HG03066 (cell line): ENCODE measurements around the gene TBC1D22A.
"Not testable (repeated sequence)": the region's sequence is repeated elsewhere in the genome, so short reads cannot be mapped to it uniquely, and the experiment has no call there.

Experiments
- ATAC-seq: cut with Tn5 transposase; IDR thresholded peaks from one replicate; pipeline ENCODE4 v1.9.1; 2021; ENCODE audit warnings: low read depth; ENCODE audit not compliant: unreplicated experiment

The TBC1D22A gene

DNA sequence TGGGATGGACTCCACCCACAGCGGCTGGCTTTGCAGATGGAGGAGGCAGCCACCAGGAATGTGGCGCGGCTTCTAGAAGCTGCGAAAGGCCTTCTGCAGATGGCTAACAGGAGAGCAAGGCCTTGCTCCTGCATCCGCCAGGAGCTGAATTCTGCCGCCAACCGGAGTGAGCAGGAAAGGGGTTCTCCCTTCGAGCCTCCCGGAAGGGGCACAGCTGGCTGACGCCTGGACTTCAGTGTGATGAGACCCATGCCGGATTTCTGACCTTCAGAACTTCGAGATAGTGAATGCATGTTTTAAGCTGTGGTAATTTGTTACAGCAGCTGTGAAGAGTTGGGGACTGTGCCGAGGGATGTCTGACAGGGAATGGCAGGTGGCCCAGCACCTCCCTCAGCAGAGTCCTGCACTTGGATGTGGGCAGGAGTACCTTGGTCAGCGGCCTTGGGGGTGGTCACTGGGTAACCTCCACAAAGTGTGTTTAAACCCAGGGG, 7.7 kb downstream of the TBC1D22A start:
- ATAC-seq, result no peak

DNA sequence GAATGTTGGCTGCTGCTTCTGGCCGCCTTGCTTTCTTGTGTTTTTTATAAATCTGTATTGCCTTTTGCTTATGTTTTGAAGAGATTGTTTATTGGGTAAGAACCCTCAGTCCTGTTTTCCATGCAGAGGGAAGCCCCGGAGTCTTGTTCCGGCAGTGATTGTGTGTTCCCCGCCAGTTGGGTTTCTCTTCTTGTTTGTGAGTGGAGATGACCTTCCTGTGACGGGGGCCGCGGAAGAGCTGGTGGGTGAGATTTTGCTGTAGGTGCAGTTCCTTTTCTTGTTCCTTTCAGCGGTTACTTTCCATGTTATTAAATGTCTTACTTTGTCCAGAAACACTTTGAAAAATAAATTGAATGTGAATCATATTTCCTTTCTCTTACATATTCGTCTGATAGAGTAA, 8.3 kb downstream of the TBC1D22A start:
- ATAC-seq, result no peak

DNA sequence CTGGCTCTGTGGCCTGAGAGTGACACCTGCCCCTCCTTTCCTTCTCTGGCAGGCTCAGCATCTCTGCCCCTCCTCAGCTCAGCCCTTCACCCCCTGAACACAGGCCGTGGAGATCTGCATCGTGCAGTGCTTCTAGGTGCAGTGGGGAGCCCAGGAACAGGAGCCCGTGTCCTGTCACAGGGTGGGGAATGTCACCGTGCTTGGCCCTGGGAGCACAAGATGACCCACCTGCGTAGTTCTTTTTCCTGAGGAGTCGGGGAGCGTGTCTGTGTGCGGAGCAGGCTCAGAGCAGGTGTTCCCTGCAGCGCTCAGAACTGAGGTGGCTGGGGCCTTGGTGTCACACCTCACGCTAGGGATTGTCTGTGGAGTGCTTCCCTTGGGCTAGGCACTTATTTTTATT, 10.6 kb downstream of the TBC1D22A start:
- ATAC-seq, result no peak

DNA sequence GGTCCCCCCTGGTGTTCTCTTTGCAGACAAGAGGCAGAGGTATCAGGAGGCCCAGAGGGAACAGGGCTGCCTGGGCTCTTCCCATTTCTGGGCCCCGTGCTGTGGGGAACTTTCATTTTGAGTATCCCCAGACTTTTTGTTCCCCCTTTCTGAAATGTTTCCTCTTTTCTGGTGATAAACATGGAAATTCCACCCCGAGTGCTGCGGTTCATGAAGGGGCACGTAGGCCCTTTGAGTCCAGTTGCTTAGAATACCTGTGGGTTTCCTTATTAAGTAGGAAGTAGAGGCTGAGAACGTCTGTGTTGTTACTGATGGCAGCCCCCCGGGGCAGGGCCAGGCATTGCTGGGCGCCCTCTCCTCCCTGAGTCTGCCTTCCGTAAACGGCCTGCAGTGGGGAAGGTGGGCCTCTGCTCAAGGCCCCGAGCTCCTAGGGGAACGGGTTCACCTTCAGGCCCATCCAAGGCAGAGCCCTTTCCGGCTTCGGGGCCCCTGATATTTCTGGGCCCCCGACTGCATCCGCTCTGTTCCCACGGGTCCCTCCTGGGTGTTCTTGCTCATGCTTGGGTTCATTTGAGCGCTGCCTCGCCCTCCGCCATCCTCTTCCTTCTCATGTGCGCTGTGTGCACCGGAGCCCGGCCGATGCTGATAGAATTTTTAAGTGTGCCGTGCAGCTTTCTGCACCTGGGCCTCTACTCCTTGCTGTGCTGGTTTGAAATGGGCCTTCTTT, 12.0 kb downstream of the TBC1D22A start:
- ATAC-seq, result no peak

DNA sequence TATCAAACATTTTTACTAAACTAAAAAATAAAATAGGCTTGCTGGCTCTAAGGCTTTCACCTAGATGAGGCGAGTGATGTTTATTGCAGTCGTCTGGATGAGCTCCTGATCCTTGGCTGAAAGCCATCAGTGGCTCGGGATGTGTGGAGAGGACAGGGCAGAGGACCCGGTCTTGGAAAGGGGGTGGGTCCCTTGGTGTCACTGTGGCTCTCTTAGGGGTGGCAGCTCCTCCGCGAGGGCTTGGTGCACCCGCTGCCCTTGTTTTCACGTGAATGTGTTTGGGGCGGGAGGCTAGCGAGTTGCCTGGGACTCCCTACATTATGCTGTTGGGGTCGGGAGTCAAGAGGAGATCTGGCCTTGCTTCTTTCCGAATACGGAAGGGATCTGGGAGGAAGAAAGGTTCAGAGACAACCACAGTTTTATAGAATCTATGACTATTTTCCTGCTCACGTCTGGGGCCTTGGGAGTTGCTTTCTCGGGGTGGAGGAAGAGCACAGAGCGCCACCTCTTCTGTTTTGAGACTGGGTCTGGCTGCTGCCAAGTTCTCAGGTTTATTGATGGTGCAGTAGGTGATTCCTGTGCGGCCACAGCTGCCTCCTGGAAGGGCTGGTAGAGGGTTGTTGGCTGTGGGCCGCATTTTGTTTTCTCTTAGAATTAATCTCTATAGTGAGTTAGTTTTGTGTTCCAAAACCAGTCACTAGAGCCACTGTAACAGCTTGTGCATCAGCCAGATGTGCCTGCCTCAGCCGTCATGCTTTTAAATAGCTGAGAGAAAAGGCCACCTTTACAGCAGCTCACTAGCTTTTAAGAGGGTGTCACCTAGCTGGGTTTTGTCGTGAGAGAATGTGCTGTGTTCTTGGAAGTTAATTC, 12.8 kb downstream of the TBC1D22A start:
- no peak for ATAC-seq

DNA sequence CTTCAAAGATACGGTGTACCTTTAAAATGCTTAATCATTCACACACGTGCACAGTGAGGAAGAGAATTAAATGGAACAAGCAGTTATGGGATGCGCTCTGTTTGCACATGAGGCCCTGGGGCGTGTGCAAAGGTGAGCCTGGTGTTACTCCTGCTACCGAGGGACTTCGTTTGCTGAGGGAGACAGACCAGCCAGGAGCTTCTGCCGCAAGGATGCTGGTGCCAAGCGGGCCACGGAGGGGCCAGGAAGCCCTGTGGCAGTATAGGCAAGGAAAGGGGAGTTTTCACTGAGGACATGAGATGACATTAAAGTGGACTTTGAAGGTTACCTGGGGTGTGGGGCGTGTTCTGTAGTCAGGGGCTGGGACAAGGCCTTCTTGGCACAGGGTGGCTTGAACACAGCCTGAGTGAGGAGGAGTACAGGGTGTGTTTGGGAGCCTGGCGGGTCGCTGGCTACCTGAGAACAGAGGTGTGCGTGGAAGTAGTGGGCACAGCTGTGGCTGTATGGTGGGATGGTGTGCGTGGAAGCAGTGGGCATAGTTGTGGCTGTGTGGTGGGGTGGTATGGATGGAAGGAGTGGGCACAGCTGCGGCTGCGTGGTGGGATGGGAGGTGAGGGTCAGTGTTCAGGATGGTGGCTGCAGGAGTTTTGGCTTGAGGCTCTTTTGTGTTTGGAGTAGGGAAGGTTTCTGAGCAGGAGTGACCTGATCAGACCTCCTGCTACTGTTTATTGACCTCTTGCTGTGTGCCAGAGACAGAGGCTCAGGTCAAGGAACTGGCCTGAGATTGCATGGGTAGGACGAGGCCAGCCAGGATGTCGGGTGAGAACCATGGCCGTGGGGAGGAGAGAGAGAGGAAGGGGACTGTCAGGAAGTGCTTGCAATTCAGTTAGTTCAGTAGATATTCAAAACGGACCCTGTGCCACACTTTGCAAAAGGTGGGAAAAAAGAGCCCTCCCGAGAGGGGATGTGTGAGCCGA, 13.7 kb downstream of the TBC1D22A start:
- ATAC-seq, result no peak

DNA sequence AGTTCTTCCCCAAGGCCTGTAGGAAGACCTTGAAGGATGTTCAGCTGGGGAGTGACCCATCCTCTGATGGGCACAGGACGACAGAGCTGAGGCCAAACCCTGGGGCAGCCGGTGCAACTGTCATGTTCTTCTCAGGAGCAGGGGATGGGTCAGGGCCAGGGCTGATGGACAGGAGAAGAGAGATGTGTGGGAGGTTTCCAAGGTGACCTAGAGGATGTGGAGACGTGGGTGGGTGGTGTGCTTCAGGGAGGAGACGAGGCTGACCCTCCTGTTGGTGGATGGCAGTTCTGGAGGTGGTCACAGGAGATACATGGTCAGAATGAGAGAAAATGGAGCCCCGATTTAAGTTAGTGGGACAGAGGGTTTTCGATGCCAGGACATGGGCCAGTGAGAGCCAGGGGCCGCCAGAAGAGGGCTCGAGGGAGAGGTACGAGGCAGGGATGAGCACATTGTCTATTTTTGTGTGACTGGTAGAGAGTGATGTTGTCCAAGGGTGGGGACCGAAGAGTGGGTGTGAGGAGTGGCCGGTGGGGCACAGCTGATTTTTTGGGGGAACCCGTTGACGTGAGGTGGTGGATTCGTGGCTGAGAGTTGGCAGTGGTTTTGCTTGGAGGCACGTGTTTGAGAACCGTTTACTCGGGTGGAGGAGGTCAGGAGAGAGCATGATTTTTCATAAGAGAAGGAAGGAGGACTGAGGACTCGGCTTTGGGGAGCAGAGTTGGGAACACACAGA, 14.6 kb downstream of the TBC1D22A start:
- ATAC-seq, result no peak

DNA sequence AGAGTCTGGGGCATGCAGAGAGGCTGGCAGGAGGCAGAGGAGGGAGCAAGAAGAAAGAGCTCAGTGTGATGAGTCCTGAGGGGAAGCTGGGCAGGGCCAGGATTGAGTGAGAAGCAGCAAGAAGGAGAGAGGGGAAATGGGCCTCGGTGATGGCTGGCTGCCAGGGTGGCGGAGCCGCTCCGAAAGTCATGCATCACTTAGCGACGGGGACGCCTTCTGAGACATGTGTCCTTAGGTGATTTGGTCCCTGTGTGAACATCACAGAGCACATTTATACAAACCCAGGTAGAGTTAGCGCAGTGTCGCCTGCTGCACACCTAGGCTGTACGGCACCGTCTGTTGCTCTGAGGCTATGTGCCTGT, 15.1 kb downstream of the TBC1D22A start:
- ATAC-seq, result no peak

DNA sequence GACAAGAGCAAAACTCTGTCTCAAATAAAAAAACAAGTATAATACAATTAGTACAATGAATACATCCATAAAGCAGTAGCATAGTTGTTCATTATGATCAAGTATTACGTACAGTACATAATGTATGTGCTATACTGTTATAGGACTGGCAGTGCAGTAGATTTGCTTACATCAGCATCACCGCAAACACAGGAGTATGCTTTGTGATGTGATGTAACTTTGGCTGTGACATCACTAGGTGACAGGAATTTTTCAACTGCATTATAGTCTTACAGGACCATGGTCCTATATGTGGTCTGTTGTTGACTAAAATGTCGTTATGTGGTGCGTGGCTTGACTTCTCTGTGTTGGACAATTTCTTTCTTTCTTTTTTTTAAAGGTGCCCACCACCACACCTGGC, 16.6 kb downstream of the TBC1D22A start:
- ATAC-seq, result no peak

DNA sequence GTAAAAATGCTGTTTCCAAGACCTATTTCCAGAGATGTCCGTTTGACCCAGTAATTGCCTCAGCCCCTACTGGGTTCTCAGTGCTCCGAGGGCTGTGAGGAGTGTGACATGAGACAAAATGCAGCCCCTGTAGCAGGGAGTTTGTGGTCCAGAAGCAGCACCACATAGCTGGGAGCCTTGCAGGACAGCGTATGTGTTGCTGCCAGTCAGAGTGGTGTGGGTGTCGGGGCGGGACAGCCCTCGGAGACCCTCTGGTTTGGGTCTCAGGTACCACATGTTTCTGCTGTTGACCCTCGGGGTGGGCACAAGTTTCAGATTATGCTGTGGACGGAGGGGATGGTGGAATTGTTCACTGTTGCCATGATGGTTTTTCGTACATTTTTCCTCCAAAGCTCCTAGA, 17.2 kb downstream of the TBC1D22A start:
- no peak for ATAC-seq

DNA sequence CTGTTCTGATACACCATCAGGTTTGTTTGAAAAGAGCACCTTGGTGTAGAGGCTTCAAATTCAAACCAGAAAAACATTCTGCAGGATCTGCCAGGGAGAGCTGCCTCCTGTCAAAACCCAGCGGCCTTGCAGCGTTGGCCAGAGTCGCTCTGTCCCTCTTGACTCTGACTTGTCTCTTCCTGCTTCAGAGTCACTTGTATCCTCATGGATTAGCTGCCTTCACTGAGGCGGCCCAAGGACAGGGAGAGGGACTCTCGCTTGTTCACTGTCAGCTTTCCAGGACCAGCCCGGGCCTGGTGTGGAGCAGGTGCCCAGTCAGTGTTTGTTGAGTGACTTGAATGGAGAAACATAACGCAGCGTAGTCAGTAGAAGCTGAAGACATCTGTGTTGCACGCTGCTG, 18.0 kb downstream of the TBC1D22A start:
- no peak for ATAC-seq

DNA sequence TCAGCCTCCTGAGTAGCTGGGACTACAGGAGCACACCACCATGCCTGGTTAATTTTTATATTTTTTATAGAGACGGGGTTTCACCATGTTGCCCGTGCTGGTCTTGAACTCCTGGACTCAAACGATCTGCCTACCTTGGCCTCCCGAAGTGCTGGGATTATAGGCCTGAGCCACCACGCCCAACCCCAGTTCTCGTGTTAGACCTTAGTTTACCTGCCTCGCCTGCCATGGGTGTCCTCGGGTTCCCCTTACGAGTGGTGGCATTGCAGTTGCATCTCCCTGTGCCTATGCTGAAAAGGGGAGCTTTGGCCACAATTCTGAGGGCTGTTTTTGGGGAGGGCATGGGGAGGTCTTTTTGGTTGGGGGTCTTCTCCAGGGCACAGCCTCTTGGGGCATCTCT, 18.8 kb downstream of the TBC1D22A start:
- ATAC-seq, result no peak

DNA sequence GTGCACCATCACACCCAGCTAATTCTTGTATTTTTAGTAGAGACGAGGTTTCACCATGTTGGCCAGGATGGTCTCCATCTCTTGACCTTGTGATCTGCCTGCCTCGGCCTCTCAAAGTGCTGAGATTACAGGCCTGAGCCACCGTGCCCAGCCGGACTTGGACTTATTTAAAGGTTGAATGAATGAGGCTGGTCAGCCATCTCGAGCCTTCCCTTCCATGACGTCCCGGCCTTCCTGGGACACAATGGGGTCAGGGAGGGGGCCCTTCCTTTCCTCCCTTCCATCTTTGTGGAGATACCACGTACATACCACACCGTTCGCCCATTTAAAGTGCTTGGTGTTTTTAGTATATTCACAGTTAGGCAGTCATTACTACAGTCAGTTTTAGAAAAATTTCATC, 19.8 kb downstream of the TBC1D22A start:
- not testable (repeated sequence) for ATAC-seq

DNA sequence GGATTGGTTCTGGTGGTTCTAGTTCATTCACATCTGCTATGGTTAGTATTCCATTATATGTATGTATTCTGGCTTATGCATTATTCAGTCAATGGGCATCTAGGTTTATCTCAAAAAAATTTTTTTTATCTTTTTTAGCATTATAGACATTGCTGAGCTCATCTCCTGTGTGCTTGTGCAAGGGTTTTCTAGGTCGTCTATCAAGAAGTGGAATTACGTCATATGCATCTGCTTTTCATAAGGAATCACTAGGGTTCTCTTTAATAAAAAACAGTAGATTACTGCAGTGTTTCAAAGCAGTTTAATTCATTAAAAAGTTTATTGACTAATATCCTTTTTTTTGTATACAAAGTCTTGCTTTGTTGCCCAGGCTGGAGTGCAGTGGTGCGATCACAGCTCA, 21.3 kb downstream of the TBC1D22A start:
- ATAC-seq, result no peak

DNA sequence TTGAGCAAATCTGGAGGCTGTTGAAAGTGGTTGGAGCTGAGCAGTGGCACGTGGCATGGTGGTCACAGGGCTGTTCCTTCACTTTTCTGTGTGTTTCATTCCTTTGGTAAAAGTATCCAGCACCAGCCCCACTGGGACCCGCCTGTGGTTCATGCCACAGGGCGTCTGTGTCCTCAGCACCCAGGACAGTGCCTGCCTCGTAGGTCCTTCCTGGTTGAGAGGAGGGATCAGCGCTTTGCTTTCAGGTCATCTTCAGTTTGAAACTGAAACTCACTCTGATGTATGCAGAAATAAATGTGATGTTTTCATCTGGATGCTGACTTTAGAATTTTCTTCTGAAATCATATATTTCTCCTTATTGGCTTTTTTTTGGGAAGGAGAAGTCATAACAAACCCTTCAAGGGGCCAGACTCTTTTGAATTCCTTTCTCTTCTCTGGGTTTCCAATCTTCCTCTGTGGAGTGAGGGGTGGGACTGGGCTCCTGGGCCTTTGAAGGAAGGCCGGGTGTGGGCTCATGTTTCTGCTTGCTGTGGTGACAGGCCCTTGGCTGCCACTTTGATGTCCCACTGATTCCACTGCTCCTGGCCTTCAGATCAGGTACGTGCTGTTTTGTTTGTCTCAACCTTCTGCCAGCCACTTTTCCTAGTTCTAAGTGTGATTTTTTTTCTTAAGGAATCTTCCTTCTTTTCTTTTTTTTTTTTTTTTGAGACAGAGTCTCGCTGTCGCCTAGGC, 26.2 kb downstream of the TBC1D22A start:
- no peak for ATAC-seq

DNA sequence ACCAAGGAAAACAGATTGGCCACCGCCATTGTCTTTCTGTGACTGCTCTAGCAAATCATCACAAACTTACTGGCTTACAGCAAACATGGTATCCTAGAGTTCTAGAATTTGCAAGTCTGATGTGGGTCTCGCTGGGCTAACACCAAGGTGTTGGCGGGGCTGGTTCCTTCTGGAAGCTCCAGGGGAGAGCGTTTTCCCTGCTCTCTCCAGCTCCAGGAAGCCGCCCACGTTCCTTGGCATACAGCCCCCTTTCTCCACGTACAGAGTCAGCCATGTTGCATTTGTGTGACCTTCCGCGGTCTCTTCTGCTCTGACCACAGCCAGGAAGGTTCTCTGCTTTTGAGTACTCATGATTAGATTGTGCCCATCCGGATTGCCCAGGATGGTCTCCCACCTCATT, 27.5 kb downstream of the TBC1D22A start:
- ATAC-seq, result no peak

DNA sequence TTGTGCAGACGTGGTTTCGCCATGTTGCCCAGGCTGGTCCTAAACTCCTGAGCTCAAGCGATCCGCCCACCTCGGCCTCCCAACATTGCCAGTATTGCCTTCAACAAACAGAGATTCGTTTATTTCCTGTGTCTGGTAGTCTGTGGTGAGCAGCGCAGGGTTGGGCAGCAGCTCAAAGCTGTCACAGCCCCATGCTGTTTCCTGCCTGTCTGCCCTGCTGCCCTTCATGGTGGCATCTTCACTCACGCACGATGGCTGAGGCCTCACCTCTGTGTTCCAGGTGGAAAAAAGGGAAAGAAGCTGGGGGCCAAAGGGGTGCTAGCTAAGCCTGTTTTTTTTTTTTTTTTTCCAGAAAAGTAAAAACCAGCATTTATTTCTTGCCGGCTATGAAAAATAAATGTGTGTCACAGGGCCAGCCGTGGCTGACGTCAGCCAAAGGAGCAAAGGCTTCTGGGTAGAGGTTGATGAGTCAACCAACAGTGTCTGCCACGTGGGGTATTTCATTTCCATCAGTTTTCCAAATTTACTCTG, 28.8 kb downstream of the TBC1D22A start:
- no peak for ATAC-seq

DNA sequence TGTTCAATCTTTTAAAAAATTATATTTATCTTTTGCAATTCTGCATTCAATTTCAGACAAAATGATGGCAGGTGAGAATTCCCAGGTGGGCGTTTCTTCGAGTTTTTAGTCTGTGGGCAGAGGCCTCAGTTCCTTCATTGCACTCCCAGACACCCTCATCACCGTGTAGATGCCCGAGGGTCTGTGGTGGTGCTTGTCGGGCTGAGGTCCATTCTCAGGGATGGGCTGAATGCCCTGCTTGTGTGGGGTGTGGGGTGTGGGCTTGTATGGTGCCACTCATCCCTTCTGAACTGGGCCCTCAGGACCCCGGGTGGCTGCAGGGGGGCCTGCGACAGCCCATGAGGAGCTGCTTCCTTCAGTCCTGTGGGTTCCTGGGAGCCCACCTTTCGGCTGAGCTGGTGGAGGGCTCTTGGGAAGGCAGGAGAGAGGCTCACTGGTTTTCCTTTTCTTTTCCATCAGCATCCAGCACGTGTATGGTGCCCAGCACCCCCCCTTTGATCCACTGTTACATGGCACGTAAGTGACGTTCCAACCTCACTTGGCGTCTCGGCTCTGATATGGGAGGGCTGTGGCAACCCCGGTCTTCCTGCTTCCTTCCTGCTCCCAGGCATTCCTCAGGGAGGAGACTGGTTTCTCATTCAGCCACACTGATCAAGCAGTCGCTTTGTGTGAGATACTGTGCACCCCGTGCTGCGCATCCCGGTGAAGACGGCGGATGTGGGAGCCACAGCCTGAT, 29.8 kb downstream of the TBC1D22A start:
- no peak for ATAC-seq
